HG03571 (cell line): Measurements from ENCODE around the gene SYNDIG1.
A peak's percentile ranks its signal among the peaks of the same experiment; 100 is the strongest.

ENCODE experiments used
- ATAC-seq: cut with Tn5 transposase; IDR thresholded peaks from one replicate; pipeline ENCODE4 v1.9.1; 2021; ENCODE audit not compliant: unreplicated experiment

The SYNDIG1 gene

DNA sequence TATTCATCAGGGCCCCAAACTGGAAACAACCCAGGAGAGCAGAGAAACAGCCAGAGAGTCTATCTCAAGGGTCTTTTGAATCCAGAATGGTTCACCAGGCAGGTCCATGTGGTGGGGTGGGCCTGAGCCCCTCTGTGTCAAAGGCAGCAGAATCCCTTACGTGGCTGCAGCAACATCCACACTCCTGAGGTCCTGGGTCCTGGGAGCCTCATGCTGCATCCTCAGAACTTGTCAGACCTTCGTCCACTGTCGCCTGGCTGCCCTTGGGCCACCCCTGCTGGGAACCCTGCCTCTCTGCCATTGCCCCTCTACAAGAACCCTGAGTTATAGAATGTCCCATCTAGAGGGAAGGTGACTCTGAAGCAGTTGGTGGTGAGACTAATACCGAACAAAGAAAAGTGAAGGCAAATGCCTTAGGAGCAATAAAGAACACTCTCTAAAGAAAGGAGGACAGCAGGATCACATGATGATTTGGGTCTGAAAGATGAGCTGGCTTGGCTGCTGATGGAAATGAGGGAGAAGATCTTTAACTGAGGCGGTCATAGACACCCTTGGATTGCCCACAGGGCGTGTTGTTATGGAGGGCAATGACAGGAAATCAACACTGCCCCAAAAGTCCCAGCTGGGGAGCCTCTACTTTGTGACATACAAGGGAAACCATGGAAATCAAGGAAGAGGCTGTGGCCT, 161.2 kb downstream of the SYNDIG1 start:
- ATAC-seq = no peak

DNA sequence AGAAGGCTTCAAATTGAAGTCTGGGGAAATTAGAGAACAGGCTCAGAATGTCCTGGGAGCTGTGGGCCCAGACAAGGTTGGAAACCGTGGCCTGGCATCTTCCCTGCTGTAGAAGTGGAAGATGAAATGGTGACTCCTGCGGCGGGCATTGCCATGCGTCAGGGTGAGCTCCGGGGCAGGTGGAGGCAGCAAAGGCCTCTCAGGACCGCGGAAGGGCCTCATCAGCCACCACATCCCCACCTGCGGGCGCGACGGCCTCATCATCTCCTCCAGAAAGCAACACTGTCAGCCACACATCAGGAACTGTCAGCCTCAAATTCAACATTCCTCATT, 161.7 kb downstream of the SYNDIG1 start:
- no peak for ATAC-seq

DNA sequence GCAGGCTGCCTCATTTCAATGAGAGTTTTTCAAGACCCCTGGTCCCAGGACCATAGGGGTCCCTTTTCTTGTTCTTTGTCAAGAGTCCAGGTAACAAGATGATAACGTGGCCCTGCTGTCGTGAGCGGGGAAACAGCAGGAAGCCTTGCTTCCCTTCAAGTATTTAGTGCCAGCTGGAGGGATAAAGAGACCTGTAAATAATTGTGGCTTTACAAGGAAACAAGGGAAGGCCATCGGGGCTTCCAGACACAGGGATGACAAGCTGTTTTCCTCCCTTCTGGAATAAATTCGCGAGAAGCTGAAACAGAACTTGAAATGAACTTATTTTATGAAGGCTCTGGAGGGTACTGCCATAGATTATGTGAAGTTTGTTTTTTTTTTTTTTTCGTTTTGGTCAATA, 163.2 kb downstream of the SYNDIG1 start:
- no peak for ATAC-seq

DNA sequence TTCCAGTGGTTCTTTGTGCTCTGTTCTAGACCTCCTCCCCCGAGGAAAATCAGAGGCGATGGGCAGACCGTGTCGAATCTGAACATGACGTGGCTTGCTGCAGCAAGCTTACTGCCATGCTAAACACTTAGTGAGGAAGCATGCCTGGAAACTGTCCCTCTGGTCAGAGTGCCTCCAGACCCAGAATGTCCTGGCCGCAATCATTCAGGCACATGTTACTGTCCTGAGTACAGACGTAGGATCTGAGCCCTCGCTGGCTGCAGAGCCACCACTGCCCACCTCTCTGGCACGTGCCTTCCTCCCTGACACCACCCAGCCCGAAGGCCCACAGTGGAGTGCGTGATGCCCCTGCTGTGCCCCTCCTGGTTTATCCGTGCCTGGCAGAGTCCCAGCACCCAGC, 163.6 kb downstream of the SYNDIG1 start:
- no peak for ATAC-seq

DNA sequence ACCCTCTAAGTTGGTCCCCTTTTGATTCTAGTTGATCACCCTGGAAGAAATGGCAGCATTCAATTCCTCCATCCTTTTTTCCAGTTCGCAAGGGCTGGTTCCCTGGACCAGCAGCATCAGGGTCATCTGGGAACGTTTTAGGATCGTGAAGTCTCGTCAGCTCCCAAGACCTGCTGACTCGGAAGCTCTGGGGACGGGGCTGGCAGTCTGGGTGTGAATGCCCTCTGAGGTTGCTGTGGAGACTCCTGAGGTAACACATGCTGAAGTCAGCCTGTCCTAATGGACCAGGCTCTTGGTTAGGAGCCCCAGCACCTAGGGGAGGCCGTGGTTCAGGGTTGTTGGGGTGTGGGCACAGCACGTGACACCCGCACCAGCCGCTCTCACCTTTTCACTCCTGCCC, 164.1 kb downstream of the SYNDIG1 start:
- ATAC-seq = no peak

DNA sequence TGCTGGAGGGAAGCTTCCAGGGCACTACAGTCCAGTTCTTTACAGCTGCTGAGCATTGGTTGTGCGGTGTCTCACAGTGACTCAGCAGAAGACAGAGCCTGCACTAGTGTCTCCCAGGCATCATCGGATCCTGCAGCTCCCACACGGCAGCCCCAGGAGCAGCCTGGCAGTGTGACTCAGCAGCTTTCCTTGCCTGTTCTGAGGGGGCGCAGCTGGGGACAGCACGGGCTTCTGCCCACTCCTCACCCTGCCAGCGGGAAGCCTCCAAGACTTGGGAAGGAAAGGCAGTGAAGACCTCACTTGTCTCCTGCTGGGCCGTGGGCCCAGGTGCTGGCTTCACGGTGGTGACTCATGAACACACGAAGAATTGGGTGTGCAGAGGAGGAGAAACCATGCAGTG, 165.4 kb downstream of the SYNDIG1 start:
- ATAC-seq = no peak

DNA sequence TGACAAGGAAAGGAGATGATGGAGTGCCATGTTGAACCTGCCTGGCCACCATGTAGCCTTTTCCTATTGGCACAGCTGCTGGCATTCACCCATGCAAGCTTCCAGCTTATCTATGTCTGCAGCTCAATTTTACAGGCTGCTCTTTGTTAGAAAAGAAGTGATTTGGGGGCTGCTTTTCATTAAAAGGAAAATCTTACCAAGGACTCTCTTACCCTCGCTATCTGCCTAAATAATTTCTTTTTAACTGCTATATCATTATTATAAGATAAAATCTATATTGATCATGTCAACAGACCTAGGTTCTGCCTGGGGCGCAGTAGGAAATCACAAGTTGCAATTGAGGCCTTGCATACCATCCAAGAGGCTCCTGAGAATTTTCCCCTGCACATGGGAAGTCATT, 167.2 kb downstream of the SYNDIG1 start:
- no peak for ATAC-seq

DNA sequence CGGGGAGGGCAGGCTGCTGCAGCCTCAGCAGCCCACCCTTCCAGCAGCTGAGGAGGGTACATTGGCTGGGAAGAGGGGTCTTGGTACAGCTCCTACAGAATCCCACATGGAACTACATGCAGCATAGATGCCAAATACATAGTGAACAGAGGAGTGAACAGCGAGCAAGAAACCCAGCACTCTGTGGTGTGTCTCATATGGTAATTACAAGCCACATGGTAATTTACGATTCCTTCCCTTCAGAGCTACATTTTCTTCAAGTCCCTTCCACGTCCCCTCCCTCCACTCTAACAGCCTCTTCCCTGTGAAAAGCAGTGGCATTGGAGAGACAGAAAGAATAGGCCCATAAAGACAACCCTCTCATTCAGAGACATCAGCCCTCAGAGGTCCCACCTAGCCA, 167.7 kb downstream of the SYNDIG1 start:
- ATAC-seq = no peak

DNA sequence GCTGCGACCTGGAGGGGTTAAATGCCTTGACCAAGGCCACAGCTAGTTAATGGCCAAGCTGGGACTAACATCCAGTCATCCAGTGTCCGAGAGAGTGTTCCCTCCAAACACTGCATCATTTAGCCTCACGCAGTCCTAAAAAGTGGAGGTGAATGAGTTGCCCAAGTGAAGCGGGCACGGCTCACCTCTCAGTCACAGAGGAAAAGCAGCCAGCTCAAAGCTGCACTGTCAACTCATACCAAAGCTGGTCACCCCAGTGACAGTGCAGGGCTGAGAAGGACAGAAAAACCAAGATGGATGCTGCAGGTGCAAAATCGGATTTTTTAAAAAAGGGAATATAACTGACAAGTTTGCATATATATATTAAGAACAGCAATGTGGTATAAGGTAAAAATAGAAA, 168.5 kb downstream of the SYNDIG1 start:
- no peak for ATAC-seq

DNA sequence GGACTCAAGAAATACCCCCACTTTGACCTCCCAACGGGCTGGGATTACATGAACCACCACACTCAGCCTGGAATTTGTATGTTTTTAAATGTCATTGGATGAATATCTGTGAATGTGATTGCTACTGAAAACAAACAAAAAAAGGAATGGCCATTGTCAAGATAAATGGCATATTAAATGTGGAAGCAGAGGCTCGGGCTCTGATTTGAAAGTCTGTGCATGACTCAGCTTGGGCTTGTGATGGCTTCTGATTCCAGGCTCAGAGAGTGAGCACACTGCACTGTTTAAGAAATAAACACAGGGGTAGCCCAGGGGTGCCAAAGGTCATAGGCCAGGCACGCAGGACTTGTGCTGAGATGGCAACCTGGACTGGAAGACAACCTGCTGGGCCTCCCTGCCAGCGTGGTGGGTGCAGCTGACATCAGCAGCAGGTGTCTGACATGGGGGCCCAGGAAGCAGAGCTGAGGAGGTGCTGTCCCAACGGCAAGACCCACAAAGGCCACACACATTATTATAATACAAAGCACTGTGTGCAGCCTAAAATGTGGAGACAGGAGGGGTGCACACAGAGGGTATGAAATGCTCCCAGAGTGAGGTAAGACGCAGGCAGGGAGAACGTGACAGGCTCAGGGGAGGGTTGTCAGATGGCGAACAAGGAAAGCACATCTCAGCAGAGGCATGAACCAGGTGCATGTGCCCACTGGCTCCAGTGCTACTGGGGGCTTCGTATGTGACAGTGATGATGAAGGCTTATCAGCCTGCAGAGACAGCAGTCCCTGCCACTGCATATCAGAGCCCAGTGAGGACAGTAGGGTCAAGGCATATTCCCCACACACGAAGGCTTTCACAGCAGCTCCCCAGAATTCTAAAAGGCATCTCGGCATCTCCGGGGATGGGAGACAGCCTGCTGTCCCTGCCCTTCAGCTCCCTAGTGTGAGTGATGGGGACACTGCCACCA, 169.4 kb downstream of the SYNDIG1 start:
- no peak for ATAC-seq

DNA sequence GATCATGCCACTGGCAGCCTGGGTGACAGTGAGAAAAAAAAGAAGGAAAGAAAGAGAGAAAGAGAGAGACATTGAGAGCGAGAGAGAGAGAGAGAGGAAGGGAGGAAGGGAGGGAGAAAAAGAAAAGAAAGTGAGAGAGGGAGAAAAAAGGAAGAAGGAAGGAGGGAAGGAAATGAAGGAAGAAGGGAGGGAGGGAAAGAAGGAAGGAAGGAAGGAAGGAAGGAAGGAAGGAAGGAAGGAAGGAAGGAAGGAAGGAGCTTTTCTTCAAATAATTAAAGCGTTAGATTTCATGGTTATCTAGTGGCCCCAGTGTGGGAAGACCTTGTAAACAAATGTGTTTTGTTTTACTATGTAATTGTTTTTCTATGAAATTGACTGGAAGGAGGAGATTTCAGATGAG, 170.8 kb downstream of the SYNDIG1 start:
- no peak for ATAC-seq

DNA sequence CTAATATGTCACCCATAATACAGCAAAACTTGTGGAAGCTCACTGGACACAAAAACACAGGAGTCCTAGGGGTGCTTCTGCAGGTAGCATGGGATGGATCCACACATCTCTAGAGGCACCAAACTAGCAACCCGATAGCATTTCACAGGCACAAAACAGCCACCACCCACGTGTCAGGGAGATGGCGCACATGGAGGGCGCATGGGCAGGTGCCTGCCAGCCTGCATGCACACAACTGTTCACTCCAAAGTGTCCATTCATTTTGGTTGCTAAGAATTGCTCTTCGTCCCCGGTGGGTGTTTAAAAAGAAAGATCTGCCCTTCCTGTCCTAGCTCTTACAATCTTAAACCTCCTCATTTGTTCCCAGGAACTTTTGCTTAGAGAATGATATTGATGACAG, 171.3 kb downstream of the SYNDIG1 start:
- no peak for ATAC-seq

DNA sequence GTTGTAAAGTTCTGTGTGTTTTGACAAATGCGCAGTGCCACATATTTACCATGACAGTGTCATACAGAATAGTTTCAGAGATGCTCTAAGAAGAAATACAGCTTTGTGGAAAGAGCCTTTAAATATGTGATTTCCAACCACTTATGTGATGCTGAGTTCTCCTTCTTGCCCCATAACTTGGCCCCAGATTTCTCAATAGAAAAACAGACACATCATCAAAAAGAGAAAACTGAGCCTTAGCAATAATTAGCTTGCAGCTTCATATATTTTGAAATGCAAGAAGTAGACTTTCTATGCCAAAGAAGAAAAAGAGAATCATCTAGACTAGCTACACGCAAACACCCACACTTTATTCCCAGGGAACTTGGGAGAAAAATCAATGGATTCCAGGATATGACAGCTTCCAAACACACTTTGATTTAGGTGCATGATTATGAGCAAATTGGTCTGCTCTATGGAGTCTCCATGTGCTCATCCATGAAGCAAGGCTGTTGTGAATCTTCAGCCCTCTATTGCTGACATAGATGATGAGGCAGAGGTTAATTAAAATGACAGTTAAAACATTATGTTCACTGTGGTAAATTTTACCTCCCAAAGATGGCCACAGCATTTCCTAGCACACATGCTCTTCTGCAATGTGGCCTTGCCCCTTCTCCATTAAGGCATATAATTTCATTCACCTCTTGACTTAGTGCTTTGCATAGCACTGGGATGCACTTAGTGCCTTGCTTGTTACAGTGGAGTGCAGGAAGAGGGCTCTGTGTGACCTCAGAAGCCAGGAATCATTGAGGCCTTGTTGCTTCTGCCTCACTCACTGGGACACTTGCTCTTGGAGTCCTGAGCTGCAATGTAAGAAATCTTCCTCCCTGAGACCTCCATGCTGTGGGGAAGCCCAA, 174.6 kb downstream of the SYNDIG1 start:
- ATAC-seq = no peak

DNA sequence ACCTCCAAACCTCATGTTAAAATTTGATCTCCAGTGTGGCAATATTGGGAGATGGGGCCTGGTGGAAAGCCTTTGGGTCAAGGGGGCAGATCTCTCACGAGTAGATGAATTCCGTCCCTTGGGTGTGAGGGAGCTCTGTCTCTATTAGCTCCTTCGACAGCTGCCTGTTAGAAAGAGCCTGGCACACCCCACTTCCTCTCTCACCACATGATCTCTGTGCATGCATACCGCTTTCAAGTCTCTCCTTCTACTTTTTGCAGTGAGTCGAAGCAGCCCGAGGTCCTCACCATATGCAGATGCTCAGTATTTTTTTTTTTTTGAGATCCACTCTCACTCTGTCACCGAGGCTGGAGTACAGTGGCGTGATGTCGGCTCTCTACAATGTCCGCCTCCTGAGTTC, 176.9 kb downstream of the SYNDIG1 start:
- ATAC-seq = no peak

DNA sequence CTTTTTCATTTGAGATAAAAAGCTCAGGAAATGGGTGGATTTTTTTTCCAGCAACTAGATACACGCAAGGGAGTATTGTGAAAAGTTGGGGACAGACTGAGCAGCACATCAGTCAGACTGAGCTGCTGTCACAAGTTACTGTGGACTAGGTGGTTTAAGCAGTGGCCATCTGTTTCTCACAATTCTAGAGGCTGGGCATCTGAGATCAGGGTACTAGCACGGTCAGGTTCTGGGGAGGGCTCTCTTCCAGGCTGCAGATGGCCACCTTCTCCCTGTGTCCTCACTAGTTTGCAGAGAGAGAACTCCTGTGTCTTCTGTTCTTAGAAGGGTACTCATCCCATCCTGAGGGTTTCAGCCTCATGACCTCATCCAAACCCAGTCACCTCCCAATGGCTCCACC, 178.3 kb downstream of the SYNDIG1 start:
- no peak for ATAC-seq

DNA sequence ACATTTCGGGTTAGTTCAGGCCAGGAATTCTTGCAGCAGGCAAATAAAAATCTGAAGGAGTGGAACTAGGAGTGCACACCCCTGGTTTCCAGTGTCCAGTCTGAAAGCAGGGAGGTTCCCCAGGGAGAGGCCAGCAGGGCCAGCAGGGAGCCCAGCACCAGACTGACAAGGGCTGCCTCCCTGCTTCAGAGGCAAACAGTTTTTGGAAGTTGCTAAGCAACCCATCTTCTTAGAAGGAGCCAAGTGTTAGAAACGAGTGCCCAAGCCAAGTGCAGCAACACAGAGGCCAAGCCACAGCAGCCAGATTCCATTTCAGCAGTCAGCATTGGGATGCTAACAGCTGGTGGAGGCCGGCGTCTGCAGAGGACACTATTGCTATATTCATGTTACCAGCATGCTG, 179.1 kb downstream of the SYNDIG1 start:
- ATAC-seq = peak; percentile 17

DNA sequence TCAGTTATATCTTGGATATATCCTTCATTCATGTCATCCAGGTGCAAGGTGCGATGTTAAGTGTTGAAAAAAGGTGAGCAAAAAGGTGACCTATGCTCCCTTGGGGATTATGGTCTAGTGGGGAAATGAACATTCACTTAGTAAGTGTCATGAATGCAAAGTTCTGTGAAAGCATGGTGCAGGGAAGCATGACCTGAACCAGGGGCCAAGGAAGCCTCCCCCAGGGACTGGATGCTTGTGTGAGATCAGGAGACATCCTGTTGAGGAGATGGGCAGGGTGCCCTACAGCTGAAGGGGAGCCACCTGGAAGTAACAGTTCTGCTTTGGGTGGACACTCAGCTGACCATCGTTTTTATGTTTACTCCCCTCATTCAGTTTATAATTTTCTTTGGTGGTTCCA, 179.5 kb downstream of the SYNDIG1 start:
- ATAC-seq = peak; percentile 61

DNA sequence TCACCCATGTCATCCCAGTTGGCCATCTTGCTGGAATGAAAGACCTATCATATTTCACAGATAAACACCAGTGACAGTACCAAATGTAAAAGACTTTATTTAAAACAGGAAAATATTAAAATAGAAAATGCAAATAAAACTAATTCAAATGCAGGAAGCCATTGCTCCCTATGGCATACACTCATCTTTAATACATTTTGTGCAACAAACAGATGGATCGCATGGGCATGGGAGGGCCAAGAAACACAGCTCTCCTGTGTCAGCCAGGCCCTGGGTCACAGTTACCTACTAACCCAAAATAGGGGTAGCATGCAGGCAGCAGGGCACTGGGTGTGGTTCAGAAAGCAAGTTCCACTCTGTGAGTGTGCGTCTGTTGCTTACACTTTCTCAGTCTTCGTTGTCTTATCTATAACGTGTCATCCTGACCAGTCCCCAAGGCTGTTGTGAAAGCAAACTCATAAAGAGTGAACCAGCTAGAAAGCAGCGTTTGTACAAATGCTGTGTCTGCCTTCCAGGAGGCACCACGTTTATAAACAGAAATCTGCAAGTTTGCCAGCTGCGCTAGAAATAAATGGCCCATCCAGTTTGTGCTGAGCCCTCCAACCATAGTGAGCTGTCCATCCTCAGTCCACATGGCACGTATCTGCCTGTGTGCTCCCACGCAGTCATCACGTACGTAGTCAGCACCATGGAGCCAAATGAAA, 180.5 kb downstream of the SYNDIG1 start:
- ATAC-seq = no peak

DNA sequence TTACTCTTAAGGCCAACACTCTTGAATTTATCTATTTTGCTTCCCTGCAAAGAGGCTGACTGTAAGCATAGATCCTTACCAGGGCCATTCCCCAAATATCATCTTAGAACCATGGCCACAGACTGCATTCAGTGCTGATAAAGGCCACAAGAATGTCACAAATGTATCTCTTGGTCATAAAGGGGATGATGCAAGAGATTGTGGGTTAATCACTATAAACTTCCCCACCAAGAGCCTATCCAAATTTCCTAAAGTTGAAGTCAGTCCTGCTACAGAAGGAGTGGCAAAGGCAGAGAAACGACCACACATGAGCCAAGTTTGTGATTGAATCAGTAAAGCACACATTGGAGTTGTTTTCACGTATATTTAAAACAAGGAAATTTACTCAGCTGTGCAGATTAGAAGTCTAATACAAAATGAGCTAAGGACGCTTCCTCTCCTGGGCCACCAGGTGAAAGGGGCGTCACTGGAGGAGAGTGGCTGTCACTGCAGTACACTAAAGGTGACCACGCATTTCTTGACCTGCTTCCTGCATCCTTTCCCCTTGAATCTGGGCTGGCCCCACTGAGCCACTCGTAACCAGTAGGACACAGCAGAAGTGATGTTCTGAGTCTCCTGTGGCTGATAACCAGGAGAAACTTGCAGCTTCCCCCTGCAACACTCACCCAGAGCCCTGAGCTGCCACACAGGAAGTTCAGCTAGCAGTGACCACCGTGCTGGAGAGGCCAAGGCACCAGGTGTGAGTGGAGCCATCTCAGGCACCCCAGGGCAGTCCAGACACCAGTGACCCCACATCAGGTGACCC, 181.9 kb downstream of the SYNDIG1 start:
- ATAC-seq = no peak

DNA sequence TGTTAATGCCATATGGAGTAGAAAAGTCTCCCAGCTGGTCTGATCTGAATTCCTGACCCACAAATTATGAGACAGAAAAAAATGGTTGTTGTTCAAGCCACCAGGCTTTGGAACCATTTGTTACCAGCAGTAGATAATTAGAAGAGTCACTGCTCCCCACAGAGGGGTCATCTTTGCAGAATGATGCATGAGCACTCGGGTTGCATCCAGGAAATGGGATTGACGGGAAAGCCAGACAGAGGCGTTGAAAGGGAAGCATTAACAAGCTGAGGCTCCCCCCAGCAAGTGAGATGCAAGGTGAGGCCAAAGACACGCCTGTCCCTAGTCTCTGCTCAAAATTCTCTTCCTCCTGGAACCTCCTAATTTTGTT, 182.5 kb downstream of the SYNDIG1 start:
- no peak for ATAC-seq
